Adrenal gland (tissue), 5 donors: ENCODE data around the gene SLC22A3.

Experiments
- POLR2A ChIP-seq, 2 donors: fragments of 450-650 bp; IDR thresholded peaks; one replicate each; pipeline ENCODE4 v1.6.1; 2017; ENCODE audit warnings: antibody characterized with exemption in 2 of 2, mild to moderate bottlenecking in 2 of 2, moderate library complexity in 1 of 2
- TF ChIP-seq, protein P1 (sequence below), 6 experiments: fragments of 450-650 bp in 4 of 6; fragments of 200-600 bp in 2 of 6; sonication (generic) in 1 of 6; IDR thresholded peaks; 1 replicate in 5 of 6; 2 replicates in 1 of 6; pipeline versions ENCODE4 v1.5.1 to v1.8.0; 2016 to 2021; ENCODE audit warnings: antibody characterized with exemption in 6 of 6, mild to moderate bottlenecking in 2 of 6, moderate library complexity in 1 of 6
- donor health status: DM: no; HTN: no; CAD: no.

DNA sequence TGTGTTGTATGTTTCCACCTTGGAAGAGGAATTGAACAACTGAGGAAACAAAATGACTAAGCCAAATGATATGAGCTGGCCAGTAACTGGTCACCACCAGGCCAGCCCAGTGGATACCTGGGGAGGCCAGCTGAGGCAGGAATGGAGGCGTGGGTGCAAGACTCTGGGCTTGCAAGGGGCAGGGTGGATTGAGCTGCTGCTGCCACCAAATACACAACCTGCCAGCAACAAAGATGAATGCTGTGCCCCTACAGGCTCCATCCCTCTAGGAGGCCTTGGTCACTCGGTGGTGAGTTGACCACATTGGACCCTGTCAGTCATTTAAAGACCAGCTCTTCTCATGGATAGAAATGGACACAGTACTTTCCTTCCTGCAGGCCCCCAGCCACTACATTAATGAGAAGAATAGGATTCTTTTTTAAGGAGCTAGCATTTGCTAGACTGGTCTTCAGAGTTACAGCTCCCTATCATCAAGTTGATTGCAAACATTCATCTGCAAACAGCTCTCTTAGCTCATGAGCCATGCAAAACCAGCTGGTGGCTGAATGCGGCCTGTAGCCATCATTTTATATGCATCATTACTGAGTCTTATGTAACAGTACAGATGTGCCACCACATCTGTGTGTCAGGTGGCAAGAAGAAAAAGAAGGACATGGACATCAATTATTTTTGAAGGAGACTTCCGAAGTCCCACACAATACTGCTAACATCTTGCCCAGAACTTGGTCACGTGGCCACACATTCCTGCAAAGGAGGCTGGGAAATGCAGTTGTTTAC, 26.3 kb upstream of the SLC22A3 start:
- TF ChIP-seq, protein P1, sequence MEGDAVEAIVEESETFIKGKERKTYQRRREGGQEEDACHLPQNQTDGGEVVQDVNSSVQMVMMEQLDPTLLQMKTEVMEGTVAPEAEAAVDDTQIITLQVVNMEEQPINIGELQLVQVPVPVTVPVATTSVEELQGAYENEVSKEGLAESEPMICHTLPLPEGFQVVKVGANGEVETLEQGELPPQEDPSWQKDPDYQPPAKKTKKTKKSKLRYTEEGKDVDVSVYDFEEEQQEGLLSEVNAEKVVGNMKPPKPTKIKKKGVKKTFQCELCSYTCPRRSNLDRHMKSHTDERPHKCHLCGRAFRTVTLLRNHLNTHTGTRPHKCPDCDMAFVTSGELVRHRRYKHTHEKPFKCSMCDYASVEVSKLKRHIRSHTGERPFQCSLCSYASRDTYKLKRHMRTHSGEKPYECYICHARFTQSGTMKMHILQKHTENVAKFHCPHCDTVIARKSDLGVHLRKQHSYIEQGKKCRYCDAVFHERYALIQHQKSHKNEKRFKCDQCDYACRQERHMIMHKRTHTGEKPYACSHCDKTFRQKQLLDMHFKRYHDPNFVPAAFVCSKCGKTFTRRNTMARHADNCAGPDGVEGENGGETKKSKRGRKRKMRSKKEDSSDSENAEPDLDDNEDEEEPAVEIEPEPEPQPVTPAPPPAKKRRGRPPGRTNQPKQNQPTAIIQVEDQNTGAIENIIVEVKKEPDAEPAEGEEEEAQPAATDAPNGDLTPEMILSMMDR (IDR thresholded peaks at IDR 0.05): no peak
- TF ChIP-seq POLR2A (IDR thresholded peaks at IDR 0.05): no peak
